ENCODE measurements around the gene KRT34.
A peak's percentile ranks its signal among the peaks of the same experiment; 100 is the strongest.

Gene KRT34

DNA sequence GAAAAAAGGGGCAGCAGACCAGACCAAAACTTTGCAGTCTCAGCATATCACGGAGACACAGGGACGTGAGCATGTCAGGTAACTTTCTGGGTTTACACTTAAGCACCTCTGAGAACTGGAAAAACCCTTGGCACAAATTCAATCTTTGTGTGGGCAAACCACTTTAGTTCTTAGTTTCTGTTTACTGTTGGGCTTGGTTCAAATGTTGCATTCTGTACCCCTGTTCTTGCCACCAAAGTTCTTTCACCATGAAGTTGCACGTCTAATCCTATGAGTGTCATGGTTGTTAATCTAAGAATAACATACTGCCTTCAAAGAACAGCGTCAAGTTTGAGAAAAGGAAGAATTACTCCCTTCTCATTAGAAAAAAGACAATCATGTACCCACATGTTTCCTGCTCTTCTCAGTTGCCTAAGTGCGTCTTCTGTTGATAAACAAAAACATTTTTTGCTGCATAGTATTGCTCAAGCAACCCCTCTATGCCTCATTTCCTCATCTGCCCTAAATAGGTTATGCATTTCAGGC lies 43.1 kb downstream of the KRT34 start:
- peaks cover 46% of the 10 kb centered on the region for H3K4me1 ChIP-seq (ENCODE audit: low read depth, poor library complexity, severe bottlenecking)
- H3K27ac ChIP-seq = no peak overlapping the region
- H3K4me2 ChIP-seq = peak overlapping the region; percentile 59
- H3K9ac ChIP-seq = no peak overlapping the region
- H3K4me3 ChIP-seq (IDR thresholded peaks at IDR 0.05; ENCODE audit: insufficient read depth, low read depth, low read length) = no peak overlapping the region
- H4K20me1 ChIP-seq (ENCODE audit: insufficient read depth) = no peaks in the 10 kb centered on the region
- no peaks in the 10 kb centered on the region for H3K79me2 ChIP-seq (ENCODE audit: insufficient read depth, low read depth)
- no peak overlapping the region for H2AFZ ChIP-seq (ENCODE audit: low read depth)
- TF ChIP-seq, protein P1, sequence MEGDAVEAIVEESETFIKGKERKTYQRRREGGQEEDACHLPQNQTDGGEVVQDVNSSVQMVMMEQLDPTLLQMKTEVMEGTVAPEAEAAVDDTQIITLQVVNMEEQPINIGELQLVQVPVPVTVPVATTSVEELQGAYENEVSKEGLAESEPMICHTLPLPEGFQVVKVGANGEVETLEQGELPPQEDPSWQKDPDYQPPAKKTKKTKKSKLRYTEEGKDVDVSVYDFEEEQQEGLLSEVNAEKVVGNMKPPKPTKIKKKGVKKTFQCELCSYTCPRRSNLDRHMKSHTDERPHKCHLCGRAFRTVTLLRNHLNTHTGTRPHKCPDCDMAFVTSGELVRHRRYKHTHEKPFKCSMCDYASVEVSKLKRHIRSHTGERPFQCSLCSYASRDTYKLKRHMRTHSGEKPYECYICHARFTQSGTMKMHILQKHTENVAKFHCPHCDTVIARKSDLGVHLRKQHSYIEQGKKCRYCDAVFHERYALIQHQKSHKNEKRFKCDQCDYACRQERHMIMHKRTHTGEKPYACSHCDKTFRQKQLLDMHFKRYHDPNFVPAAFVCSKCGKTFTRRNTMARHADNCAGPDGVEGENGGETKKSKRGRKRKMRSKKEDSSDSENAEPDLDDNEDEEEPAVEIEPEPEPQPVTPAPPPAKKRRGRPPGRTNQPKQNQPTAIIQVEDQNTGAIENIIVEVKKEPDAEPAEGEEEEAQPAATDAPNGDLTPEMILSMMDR (conservative IDR thresholded peaks at IDR 0.05; ENCODE audit: low read depth, low read length) = no peak
- H3K27me3 ChIP-seq (ENCODE audit: insufficient read depth, low read depth) = peaks cover 41% of the 10 kb centered on the region; the same call in 1 of the 2 replicates
- no peaks in the 10 kb centered on the region for H3K36me3 ChIP-seq (ENCODE audit: insufficient read depth)

DNA sequence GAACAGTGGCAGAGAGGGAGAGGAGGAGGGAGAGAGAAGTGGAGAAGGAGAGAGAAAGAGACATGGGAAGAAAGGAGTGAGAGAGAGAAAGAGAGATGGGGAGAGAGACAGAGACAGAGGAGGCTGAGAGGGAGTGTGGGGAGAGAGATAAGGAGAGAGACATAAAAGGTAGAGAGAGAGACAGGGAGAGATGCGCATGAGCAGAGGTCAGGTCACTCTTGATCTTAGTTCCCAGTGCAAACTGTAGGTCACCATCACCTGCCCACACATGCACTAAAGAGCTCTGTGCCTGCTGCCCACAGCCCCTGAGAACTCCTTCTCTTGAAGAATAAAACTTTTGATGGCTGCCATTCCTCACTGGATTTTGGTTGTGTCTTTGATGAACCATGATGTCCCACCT lies 46.4 kb downstream of the KRT34 start:
- peaks cover 31% of the 10 kb centered on the region for H3K4me1 ChIP-seq (ENCODE audit: low read depth, poor library complexity, severe bottlenecking)
- TF ChIP-seq, protein P1 (conservative IDR thresholded peaks at IDR 0.05; ENCODE audit: low read depth, low read length) = no peak
- H3K4me2 ChIP-seq = no peak overlapping the region
- H3K79me2 ChIP-seq (ENCODE audit: insufficient read depth, low read depth) = no peaks in the 10 kb centered on the region
- H4K20me1 ChIP-seq (ENCODE audit: insufficient read depth) = no peaks in the 10 kb centered on the region
- no peak overlapping the region for H3K9ac ChIP-seq
- no peak overlapping the region for H3K27ac ChIP-seq
- H3K4me3 ChIP-seq (IDR thresholded peaks at IDR 0.05; ENCODE audit: insufficient read depth, low read depth, low read length) = no peak overlapping the region
- no peaks in the 10 kb centered on the region for H3K36me3 ChIP-seq (ENCODE audit: insufficient read depth)
- H2AFZ ChIP-seq (ENCODE audit: low read depth) = no peak overlapping the region
- peaks cover 31% of the 10 kb centered on the region; the same call in 1 of the 2 replicates for H3K27me3 ChIP-seq (ENCODE audit: insufficient read depth, low read depth)

DNA sequence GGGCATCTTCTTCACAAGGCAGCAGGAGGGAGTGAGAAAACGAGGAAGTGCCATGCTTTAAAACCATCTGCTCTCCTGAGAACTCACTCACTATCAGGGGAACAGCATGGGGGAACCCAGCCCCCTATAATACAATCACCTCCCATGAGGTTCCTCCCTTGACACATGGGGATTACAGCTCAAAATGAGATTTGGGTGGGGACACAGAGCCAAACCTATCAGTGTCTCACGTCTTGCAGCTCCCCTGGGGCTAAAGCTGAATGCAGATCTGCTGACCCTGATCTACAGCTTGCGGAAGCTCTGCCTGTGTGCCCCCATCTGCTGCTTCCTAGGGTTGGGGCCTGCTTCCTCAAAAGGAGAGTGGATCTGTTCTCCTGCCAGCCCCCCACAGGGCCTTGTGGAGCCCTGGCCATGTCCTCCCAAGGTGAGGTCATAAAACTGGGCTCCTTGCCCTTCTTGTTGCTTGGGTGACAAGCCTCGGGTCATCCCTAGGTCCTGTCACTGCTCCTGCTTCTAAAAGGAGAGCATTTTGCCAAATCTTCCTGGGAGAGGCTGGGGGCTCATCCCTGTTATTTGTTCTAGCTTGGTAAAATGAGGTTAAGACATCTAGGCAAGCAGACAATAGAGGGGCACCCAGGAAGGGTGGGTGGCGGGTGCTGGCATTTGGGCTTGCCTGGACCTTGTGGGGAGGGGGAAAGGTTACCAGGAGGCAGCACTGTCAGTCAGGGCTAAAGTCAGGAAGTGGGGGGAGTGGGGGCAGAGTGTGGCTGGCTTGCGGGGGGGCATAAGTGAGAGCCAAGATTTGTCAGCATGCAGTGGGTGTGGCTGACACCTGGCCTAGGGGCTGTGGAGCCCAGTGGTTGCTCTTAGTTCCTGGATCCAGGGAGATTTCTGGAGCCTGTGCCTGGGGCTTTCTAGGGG lies 47.5 kb downstream of the KRT34 start:
- no peaks in the 10 kb centered on the region for H4K20me1 ChIP-seq (ENCODE audit: insufficient read depth)
- H3K79me2 ChIP-seq (ENCODE audit: insufficient read depth, low read depth) = no peaks in the 10 kb centered on the region
- peaks cover 22% of the 10 kb centered on the region; the same call in 1 of the 2 replicates for H3K27me3 ChIP-seq (ENCODE audit: insufficient read depth, low read depth)
- H2AFZ ChIP-seq (ENCODE audit: low read depth) = no peak overlapping the region
- no peaks in the 10 kb centered on the region for H3K36me3 ChIP-seq (ENCODE audit: insufficient read depth)
- peaks cover 20% of the 10 kb centered on the region for H3K4me1 ChIP-seq (ENCODE audit: low read depth, poor library complexity, severe bottlenecking)
- TF ChIP-seq, protein P1 (conservative IDR thresholded peaks at IDR 0.05; ENCODE audit: low read depth, low read length) = no peak
- no peak overlapping the region for H3K4me3 ChIP-seq (IDR thresholded peaks at IDR 0.05; ENCODE audit: insufficient read depth, low read depth, low read length)
- H3K9ac ChIP-seq = no peak overlapping the region
- no peak overlapping the region for H3K27ac ChIP-seq
- no peak overlapping the region for H3K4me2 ChIP-seq

DNA sequence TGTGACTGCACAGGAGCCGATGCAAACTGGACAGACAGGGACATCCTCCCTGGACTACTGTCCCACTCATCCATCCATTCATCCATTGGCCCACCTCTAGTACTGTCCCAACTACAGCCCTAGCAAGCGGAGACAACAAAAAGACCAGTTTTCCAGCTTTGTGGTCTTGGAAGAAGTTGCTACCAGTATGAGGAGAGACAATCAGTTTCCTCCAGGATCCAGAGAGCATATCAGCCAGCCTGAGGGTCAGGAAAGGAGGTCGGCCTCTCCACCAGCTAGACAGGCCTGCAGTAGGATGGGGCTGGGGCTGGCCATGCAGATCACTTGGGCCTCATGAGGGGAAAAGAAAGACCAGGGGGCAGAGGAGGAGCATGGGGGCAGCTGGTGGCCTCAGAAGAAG lies 48.3 kb downstream of the KRT34 start:
- Histone ChIP-seq H3K27ac (no peak overlapping the region), H4K20me1 (ENCODE audit: insufficient read depth) (no peaks in the 10 kb centered on the region), H3K79me2 (ENCODE audit: insufficient read depth, low read depth) (no peaks in the 10 kb centered on the region), H3K9ac (no peak overlapping the region), H3K4me3 (IDR thresholded peaks at IDR 0.05; ENCODE audit: insufficient read depth, low read depth, low read length) (no peak overlapping the region), H2AFZ (ENCODE audit: low read depth) (no peak overlapping the region), H3K4me1 (ENCODE audit: low read depth, poor library complexity, severe bottlenecking) (peaks cover 12% of the 10 kb centered on the region), H3K4me2 (no peak overlapping the region), H3K36me3 (ENCODE audit: insufficient read depth) (no peaks in the 10 kb centered on the region), H3K27me3 (ENCODE audit: insufficient read depth, low read depth) (peaks cover 18% of the 10 kb centered on the region; the same call in 1 of the 2 replicates)
- TF ChIP-seq, protein P1 (conservative IDR thresholded peaks at IDR 0.05; ENCODE audit: low read depth, low read length) = no peak

All from KMS-11 (cell line).